ENCODE data around the gene SLC6A19.
"Not testable (repeated sequence)": the region's sequence is repeated elsewhere in the genome, so short reads cannot be mapped to it uniquely, and the experiment has no call there.

The SLC6A19 gene

DNA sequence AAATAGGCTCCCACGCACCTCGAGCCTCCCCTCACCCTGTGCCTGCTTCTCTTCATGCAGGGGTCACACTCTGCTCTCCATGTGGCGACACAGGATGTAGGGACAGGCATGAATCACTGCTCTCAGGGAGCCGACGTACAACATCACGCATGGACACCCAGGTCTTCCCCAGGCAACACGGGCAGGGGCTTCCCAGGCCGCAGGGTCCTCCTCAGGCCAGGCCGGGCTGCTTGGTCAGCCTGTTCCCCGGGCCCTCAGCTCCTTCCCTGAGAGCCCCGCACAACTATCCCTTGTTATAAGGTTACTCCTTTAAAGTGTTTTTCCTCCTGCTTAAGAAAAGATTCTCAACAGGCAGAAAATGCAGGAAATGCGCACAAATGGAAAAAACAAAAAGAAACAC, 24.8 kb downstream of the SLC6A19 start:
- no peak for DNase-seq

DNA sequence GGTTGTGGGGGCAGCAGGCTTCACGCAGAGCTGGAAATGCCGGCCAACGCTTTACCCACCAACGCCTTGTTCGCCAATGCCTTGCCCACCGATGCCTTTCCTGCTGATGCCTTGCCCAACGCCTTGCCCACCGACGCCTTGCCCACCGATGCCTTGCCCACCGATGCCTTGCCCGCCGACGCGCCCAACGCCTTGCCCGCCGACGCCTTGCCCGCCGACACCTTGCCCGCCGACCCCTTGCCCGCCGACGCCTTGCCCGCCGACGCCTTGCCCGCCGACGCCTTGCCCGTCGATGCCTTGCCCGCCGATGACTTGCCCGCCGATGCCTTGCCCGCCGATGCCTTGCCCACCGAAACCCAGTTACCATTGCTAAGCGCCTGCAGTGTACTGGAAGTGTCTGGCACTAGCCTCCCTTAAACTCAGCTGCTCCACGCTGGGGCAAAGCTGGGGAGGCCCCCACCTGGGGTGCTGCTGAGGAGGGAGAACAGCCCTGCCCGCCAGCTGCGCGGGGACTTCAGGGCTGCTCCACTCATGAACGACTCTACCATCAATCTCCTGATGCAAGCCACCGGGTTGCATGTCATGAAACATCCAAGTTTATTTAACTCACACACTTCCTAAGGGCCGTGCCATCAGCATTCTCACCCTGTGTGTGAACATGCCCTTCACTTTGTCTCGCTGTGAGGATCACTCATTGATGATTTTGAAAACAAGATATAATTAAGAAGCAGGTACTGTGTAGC, 25.6 kb downstream of the SLC6A19 start:
- DNase-seq = no peak

DNA sequence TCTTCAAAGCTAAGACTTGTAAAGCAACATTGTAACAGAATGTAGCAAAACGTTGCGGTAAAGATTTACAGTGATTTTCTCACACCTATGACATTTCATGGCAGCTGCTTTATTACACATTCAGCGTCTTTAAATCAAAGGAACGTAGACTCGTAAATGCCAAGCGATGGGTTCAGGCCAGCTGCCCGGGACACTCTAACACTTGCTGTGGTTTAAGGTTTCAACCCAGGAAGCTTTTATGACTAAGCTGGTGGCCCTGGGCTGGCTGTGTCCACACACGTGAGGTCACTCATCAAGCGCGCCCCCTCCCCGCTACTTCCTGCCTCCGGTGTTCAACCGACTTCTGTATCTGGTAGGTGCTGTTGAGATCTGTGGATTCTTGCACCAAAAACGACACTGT, 26.3 kb downstream of the SLC6A19 start:
- no peak for DNase-seq

DNA sequence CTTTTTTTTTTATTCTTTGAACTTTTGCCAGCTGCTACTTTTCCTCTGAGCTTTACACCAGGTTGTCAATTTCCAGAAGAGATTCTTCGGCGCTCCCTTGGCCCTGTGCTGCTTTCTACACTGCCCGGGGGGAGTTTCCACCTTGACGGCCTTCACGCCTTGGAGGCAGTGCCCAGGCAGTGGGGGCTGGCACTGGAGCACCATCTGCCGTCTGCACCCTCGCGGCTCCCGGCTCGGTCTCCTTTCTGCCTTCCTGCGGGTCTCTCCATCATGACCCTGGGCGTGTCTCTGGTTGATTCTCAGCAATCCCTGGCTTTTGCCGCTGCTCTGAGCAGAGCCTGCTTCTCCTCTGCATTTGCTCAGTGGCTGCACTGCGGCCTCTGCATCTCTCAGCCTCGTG, 26.7 kb downstream of the SLC6A19 start:
- no peak for DNase-seq

DNA sequence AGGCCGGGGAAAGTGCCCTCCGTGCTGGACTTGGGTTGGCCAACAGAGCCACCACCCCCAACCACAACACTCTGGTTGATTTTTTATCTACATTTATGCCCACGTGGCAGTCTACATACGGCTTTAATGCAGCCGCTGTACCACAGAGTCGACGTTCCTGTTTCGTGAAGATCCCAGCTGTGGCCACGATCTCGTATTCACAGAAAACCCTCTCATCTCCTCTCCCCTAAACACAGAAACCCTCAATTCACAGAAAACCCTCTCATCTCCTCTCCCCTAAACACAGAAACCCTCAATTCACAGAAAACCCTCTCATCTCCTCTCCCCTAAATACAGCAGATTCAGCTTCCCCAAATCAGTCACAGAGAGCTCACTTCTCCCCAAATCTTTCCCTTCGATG, 27.6 kb downstream of the SLC6A19 start:
- DNase-seq = not testable (repeated sequence)

DNA sequence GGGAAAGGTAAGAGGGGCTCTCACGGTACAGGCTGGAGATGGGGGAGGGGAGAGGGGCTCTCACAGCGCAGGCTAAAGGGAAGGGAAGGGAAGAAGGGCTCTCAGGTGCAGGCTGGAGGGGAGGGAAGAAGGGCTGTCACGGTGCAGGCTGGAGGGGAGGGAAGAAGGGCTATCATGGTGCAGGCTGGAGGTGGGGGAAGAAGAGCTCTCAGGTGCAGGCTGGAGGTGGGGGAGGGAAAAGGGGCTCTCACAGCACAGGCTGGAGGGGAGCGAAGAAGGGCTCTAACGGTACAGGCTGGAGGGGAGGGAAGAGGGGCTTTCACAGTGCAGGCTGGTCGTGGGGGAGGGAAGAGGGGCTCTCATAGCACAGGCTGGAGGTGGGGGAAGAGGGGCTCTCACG, 28.4 kb downstream of the SLC6A19 start:
- DNase-seq = no peak

DNA sequence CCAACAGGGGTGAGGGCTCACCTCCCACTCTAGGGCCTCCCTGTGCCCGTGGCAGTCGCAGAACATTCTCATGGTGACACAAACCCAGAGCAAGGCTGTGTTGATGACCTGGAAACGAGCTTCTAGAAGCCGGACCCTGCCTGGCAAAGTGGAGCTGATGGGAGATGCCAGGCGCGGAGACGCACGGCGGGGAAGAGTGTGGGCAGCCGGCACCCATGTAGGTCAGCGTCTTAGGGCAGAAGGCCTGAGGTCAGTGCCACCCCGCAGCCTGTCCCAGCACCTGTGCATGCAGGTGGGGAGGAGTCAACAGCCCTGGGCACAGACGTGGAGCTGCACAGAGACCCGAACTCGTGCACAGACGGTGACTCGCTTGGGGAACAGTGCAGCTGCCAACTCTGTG, 29.2 kb downstream of the SLC6A19 start:
- DNase-seq = no peak

DNA sequence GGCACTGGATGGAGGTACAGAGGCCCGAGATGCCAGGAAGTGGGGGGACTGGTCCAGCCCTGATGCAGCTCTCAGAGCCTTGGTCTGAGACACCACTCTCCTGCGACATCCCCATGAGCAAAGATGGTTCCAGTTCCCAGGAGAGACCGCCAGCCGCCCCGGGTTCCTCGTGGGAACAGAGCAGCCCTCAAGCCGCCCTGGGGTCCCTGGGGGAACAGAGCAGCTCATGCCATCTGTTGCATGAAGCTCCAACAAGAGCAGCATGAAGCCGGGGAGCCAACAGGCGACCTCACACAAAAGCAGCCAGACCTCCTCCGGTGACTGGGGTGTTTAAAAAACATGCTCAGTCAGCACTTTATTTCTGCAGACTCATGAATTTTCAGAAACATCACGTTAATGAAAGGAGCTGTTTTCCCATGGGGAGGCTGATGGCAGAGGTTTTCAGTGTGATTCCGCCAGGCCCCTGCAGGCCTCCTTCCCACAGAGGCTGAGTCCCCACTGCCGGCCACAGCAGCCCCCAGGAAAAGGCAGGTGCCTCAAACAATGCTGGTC, 30.0 kb downstream of the SLC6A19 start:
- no peak for DNase-seq

DNA sequence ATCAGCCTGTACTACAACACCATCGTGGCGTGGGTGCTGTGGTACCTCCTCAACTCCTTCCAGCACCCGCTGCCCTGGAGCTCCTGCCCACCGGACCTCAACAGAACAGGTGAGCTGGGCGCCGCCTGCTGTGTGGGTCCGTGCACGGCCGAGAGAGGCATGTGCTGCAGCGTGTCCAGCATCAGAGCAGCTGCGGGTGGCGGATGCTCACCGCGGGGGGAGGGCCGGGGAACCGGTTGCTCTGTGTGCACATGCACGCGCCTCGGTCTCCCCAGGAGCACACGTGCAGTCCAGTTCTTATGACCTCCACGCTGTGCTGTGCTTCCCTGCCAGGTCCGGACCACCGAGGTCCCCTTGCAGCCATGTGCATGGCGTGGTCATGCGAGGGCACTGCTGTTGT, 31.4 kb downstream of the SLC6A19 start:
- DNase-seq = no peak

DNA sequence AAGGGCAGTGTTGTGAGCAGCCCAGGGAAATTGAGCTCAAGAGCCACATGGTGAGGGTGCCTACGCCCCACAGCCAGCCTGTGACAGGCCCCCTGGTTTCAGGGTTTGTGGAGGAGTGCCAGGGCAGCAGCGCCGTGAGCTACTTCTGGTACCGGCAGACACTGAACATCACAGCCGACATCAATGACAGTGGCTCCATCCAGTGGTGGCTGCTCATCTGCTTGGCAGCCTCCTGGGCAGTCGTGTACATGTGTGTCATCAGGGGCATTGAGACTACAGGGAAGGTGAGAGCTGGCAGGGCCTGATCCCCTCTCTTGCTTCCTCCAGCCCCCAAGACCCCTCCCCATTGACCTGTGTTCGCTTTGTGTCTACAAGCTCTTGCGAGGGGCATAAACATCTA, 34.0 kb downstream of the SLC6A19 start:
- DNase-seq = no peak

DNA sequence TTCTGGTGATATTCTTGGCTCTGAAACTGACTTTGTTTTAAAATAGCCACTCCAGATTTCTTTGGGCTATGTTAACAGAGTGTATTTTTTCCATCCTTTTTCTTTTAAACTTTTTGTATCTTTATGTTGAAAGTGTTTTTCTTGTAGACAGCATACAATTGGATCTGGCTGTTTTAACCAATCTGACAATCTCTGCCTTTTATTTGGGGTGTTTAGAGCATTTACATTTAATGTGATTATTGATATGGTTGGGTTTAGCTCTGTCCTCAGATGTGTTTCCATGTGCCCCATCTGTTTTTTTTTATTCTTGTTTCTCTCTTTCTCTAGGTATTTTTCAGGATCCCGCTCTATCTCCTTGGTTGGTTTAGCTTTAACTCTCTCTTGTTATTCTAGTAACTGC, 34.4 kb downstream of the SLC6A19 start:
- no peak for DNase-seq

DNA sequence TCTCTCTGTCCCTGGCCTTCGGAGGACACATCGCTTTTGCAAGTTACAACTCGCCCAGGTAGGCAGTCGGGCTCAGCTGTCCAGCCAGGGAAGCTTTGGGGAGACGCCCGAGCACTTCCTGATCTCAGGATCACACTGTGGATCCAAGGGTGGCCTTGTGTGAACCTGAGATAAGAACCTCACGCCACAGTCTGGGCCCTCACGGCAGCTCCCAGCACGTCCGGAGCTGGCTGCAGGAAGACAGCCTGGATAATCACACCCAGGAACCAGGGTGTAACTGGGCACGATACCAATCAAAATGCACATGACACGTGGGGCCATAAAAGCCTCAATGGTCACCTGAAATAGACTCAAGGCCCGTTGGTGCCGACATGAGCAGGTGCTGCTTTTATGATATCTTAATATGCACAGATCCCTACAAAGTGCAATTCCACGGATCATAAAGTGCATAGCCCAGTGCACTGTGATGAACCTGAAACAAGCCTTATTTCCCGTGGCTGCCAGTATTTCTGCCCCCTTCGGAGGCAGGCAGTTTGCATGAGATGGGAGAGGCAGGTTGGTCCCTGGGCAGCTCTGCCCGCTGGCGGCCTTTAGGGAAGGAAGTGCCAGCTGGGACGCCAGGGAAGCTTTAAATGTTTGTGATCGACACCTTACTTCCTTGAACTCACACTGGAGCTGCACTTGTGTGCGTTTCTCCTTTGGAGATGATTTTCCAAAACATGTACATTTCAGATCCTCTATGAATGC, 38.3 kb downstream of the SLC6A19 start:
- no peak for DNase-seq

DNA sequence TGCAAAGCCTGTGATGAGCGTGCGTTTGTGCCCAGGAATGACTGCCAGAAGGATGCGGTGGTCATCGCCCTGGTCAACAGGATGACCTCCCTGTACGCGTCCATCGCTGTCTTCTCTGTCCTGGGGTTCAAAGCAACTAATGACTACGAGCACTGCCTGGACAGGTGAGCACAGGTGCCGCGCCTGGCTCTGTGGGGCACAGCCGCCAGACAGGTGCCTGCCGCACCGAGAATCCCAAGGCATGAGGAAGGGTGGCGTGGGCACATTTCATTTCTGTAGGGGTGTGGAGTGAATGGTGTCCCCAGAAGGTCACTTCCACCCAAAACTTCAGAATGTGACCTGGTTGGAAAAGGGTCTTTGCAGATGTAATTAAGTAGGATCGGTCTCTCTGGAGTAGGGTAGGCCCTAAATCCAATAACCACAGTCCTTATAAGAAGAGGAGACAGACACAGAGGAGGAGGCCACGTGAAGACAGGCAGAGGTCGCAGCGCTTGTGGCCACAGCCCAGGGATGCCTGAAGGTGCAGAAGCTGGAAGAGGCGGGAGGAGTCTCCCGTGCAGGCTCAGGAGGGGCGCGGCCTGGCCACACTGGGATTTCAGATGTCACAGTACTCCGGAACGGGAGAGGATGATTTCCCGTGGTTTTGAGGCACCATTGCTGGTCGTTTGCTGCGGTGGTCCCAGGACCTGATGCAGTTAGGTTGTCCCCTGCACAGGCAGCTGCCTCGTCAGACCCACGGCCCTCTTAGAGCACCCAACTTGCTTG, 39.3 kb downstream of the SLC6A19 start:
- DNase-seq = no peak

DNA sequence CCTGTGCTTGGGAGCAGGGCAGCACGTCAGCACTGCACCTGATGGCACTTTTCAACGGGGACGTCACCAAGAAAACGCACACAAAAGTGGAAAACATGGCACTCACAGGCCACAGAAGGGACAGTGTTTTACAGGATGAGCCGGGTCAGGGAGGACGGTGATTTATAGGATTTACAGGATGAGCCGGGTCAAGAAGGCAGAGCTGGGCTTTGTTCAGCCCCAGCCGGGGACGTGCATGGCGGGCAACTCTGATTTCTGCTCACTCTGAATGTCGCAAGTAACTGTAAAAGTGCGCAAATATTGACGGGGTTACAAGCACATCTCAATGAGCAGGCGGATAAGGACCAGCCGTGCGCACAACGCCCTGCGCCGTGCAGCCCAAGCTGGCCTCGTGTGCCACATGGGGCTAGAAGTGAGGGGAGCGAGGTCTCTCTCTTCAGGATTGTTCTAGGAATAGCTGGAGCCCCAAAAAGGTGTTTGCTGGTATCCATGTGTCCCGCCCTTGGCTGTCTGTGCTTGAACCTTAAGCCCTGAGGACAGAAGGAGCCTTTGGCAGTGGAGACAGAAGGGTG, 40.2 kb downstream of the SLC6A19 start:
- no peak for DNase-seq

DNA sequence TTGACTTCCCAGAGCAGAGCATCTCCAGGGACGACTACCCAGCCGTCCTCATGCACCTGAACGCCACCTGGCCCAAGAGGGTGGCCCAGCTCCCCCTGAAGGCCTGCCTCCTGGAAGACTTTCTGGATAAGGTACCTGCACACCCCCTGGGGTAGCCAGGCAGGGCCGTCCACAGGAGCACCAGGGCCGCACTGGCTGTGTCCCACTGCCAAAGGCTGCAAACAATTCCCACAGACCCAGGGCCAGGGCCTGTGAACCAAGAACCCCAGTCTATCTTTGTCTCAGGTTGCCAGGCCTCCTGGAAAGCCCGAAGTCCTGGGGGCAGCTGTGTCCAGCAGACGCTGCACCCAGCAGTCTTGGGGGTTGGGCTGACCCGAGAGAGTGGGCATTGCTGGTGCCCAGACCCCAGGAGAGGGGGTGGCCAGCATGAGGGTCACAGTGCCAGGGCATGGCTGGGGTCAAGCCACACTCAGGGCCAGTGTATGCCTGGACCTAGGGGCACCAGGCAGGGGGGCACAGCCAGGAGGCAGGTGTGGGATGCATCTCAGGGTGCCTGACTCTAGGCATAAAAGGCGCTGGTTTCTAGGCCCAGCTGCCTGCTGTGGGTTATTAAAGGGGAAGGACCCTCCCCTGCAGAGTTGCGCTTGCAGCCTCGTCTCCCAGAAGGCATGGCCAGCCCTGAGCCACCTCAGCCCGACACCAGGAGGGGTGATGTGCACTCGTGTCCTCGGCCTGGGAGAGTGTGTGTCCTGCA, 41.5 kb downstream of the SLC6A19 start:
- no peak for DNase-seq

DNA sequence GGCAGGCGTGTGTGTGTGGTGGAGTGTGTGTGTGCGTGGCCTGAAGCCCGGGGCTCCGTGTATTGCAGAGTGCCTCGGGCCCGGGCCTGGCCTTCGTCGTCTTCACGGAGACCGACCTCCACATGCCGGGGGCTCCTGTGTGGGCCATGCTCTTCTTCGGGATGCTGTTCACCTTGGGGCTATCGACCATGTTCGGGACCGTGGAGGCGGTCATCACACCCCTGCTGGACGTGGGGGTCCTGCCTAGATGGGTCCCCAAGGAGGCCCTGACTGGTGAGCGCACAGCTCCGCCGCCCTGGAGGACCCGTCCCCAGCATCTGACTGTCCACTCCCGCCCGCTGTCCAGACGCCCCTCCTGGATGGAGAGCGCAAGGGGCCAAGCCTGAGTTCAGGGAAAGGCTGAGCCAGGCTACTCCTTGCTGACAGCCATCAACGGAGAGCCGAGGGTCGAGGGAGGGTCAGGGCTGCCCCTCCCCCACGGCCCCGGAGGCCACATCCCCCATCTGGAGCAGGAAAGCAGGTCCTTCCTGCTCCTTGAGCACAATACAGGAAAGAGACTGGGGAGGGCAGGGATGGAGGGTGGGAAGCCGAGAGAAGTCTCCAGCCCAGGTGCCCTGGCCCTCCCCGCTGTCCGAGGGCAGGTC, 42.2 kb downstream of the SLC6A19 start:
- DNase-seq = no peak

DNA sequence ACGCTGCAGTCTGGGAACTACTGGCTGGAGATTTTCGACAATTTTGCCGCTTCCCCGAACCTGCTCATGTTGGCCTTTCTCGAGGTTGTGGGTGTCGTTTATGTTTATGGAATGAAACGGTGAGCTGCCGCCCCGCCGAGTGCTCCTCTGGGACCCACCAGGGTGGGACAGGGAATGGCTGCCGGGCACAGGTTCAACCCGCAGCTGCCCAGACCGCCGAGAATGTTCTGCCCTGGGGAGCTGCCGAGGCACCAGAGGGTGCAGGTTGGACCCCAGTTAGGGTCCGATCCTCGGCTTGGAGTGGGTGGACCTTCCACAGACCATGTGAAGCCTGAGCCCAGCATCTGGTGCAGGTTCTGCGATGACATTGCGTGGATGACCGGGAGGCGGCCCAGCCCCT, 42.9 kb downstream of the SLC6A19 start:
- no peak for DNase-seq

DNA sequence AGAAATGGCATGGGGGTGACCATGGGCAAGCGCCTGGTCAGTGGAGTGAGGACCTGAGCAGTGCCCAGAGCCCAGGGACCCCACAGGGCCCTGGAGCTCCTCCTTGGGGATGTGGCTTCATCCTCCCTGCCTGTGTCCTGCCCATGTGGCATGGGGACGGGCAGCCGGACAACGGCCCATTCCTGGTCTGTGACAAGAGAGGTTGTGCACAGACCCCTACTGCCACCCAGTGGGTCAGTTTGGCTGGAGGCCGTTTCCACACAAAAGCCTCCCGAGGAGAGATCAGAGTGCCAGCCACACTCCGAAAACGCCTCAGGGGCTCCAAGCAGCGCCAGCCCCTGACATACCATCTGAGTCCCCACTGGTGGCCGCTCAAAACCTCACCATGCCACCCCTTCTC, 43.6 kb downstream of the SLC6A19 start:
- no peak for DNase-seq

DNA sequence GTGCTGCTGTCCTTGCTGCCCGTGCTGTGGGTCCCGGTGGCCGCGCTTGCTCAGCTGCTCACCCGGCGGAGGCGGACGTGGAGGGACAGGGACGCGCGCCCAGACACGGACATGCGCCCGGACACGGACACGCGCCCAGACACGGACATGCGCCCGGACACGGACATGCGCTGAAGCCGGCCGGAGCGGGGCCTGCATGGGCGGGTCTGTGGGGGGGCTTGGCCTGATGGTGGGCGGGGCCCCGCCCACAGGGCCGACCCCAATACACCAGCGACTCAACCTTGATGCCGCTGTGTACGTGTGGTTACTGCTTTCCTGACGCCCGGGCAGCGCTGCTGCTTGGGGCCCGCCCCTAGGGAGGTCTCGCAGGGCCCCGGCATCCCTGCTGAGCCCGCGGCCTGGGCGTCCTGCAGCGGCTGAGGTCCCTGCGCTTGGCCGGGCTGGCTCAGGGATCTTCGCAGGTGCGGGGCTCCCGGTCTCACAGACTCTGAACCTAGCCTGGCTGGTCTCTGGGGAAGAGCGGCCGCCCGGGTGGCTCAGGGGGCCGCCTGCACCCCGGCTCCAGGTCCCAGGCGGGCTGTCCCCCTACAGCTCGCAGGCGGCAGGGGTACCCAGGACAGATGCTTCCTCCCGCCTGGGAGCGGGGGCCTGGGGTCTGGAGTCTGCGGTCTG, 44.6 kb downstream of the SLC6A19 start:
- no peak for DNase-seq

DNA sequence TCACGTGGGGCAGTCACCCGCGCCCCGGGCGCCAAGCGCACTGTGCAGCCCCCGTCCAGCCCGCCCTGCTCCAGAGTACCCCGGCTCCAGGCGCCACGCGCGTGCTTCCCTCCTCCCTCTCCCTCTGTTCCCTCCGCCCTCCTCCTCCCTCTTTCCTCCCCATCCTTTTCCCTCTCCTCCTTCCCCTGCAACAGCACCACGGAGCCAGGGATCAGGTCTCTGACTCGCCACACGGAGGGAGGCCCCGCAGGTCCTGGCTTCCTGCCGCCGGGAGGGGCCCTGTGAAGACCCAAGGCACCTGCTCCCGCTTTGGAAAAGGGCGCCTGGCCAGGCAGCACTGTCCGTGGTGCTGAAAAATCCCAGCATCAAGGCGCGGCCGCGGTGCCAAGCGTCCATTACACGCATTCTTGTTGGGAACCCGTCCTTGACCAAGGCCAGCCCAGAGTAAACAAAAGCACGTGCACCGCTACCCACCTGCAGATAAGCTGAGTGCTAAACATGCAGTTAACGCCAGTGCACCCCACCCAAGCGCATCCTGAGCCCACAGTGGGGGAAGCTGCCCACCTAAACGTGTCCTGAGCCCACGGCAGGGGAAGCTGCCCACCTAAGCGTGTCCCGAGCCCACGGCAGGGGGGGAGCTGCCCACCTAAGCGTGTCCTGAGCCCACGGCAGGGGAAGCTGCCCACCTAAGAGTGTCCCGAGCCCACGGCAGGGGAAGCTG, 45.5 kb downstream of the SLC6A19 start:
- peak; percentile 12 for DNase-seq

DNA sequence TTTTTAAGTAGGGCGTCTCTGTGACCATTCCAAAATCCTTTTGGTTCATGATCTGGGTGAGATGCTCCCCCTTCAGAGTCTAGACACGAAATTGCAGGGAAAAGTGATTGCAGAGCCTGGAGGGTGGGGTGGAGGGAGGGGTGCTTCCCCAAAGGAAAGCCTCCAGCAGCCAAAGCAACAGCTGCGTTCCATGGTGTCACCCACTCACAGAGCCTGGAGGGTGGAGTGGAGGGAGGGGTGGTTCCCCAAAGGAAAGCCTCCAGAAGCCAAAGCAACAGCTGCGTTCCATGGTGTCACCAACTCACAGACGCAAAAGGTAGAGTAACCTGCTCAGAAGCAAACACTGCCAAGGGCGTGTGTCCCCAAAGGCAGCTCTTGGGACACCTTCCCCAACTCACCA, 46.4 kb downstream of the SLC6A19 start:
- no peak for DNase-seq

Measured in fibroblast of skin of right biceps (primary cell).